GM18907 (cell line): ENCODE data around the gene MBOAT7.
"Not testable (repeated sequence)": the region's sequence is repeated elsewhere in the genome, so short reads cannot be mapped to it uniquely, and the experiment has no call there.

Source experiments
- ATAC-seq: cut with Tn5 transposase; IDR thresholded peaks from one replicate; pipeline ENCODE4 v1.9.1; 2021; ENCODE audit warnings: mild to moderate bottlenecking, moderate library complexity; ENCODE audit not compliant: unreplicated experiment

The MBOAT7 gene

DNA sequence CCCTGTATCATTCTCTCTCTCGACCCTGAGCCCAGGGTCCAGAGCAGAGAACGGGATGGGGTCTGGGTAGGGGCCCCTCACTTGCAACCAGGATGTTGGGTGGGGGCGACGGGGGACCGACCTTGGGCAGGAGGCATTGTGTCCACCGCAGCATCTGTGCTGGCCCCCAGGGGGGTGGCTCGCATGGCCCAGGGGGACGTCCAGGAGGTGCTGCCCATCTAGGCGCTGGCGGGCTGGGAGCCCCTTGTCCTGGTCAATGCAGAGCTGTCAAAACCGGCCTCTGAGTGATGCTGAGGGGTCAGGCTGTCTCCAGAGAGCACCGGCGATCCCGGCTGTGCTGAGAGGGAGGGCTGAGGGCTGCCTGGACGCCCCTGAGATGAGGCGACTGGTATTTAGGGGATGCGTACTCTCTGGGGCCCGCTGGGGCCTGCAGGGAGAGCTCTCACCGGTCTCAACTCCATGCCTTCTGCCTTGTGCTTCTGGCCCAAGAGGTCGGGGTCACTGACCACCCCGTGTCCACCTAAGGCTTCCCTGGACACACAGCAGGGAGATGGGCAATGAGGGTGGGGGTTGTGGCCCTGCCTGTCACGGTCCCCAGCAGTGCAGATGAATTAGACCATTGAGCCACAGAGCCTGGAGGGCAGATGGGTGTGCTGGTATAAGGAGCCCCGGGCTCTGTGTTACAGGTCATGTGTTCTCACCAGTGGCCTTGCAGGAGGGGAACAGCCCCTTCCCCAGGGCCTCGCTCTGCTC lies 19.9 kb upstream of the MBOAT7 start:
- ATAC-seq, result no peak

DNA sequence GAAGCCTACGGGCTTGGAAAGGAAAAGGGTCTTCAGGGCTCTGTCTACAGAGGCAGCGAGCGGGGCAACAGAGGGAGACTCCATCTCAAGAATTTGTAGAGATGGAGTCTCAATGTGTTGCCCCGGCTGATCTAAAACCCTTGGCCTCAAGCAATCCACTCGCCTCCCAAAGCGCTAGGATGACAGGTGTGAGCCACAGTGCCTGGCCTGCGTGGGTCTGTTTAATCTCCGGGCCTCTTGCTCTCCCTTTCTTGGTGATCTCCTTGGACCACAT lies 19.3 kb upstream of the MBOAT7 start:
- no peak for ATAC-seq

DNA sequence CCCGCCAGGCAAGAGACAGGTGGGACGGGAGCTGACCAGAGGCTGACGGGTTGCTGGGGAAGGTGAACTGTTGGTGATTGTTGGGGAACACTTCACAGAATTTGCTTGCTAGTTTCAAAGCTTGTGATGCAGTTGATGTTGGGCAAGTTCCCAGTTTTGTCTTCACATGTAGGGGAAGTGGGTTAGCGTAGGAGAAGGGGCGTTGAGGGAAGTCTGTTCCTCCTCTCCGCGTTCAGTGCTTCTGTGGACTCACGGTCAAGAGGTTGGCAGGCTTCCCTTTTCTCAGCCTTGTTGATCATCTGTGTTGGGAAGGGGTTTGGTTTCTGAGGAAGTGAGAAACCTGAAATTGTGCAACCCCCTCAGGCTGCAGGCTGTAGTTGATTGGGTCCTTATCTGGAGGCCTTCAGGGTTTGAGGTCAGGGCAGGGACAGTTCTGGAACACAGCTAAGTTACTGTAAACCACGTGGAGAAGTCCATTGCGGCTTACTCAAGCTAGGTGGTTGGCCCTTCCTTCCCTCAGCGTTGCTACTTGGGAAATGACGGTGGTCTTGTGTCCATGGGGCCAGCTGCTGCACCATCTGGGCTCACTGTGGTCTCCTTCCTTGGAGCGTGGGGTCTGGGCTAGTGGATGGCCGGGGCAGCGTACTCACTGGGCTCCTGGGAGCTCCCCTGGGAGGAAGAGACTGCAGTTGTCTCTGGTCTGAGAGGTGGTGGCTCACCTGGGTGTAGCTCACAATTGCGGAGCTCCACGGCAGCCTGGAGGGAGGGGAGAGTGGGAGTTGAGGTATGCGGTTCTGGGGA lies 18.8 kb upstream of the MBOAT7 start:
- peak; percentile 39 for ATAC-seq

DNA sequence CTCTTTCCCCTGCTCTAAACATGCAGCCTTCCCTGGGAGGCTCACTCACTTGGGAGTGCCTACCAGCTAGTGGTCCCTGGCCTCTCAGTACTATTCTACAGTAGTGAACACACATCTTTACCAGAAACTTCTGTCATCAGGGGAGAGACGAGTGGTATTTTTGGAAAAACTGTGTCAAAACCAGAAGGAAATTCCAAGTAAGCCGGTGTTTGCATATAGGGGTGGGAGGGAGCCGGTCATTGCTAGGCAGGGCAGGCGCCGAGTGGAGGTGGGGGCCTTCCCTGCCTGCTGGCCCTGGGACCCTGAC lies 18.2 kb upstream of the MBOAT7 start:
- ATAC-seq, result no peak

DNA sequence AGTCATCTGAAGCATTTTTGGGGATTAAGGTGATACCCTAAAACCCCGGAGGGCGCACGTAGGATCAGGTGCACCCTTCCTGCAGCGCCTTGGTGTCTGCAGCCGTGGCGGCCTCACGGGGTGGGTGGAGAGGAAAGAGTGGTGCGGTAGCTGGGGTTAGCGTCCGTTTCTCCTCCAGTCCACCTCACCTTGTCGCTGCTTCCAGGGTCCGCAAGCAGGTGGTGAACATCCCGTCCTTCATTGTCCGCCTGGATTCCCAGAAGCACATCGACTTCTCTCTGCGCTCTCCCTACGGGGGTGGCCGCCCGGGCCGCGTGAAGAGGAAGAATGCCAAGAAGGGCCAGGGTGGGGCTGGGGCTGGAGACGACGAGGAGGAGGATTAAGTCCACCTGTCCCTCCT lies 17.8 kb upstream of the MBOAT7 start:
- ATAC-seq, result not testable (repeated sequence)

DNA sequence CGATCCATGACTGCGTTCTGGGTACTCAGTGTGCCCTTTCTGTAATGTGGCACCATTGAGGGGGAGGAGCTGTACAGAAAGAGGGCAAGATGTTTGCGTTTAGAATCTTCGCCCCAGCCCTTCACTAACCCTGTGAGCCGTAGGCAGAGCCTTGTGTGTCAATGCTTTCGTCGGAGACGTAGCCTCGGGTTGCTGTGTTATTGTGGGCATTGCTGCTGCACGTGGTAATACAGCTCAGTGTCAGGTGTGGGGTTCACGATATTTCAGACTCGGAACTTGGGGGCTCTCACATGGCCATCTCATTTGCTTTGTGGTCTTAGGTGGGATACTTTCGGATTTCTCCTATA lies 17.4 kb upstream of the MBOAT7 start:
- no peak for ATAC-seq

DNA sequence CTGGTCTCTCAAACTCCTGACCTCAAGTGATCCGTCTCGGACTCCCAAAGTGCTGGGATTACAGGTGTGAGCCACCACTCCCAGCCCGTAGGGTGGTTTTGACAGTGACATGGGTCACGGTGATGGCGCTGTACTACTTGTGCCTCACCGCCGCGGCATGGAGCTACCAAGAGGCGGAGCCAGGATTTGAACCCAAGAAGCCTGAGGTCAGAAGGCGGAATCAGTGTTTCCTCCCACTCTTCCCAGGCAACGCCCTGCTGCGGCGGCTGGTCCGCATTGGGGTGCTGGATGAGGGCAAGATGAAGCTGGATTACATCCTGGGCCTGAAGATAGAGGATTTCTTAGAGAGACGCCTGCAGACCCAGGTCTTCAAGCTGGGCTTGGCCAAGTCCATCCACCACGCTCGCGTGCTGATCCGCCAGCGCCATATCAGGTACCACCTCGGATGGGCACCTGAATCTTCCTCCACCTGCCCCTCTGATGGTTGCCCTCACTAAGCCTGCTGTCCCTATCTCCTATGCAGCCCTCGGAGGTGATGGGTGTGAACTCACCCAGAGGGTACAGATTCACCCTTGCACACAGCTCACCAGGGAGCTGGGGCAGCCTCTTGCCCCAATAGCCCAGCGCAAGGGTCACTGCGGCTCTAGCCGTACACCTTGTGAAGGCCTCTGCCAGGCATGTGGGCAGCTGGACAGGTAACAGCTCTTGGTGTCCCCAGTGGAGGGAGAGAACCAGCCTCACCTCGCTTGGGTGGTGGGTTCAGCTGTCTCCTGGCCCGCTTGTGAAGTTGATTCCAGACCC lies 16.9 kb upstream of the MBOAT7 start:
- ATAC-seq, result no peak

DNA sequence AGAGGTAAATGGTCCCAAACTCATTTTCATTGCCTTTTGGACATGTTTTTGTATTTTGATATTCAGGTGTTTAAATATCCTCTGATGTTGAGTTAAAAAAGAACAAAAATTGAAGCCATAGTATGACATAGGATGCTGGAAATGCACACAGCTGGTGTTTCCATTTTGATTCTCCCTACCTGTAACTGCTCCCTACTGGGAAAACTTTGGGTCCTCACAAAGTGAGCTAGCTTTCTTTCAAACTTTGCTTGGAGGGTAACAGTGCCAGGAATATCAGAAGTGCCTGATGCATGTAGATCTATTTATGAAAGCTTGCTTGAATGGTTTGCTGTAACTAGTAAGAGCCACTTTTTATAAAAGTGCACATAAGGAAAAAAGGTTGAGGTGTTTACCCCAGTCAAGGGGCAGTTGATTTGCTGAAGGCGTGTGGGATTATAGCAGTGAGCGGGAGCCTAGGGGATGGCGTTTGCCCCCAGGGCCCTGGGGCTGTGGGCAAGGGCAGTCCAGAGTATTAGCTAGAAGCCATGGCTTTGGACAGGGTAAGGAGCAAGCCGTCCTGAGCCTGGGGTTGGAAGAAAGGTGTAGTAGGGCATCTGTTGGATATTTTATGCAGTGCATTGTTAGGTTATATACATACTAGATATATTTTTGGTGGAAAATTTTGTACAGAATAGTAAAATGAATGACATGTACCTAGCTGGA lies 15.5 kb upstream of the MBOAT7 start:
- no peak for ATAC-seq

DNA sequence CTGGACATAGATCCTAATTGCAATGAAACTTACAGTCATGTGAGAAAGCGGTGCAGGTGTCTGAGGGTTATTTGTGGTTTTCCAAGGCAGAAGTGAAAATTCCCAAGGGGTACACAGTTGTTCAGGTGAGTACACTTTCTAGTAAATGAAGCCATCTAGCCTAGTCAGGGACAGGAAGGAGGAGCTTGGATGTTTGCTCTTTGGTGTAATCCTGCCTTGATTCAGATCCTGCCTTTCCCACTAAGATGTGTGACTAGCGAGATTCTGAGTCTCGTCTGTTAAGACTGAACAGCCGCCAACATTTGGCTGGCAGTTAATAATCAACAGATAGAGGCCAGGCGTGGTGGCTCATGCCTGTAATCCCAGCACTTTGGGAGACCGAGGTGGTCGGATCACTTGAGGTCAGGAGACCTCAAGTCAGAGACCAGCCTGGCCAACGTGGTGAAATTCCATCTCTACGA lies 13.8 kb upstream of the MBOAT7 start:
- no peak for ATAC-seq

DNA sequence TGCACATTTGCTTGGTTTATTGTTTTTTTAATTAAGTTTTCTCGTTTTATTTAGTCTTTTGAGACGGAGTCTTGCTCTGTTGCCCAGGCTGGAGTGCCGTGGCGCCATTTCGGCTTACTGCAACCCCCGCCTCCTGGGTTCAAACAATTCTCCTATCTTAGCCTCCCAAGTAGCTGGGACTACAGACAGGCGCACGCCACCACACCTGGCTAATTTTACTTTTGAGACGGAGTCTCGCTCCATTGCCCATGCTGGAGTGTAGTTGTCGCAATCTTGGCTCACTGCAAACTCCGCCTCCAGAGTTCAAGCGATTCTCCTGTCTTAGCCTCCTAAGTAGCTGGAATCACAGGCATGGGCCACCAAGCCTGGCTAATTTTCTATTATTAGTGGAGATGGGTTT lies 12.6 kb upstream of the MBOAT7 start:
- no peak for ATAC-seq

DNA sequence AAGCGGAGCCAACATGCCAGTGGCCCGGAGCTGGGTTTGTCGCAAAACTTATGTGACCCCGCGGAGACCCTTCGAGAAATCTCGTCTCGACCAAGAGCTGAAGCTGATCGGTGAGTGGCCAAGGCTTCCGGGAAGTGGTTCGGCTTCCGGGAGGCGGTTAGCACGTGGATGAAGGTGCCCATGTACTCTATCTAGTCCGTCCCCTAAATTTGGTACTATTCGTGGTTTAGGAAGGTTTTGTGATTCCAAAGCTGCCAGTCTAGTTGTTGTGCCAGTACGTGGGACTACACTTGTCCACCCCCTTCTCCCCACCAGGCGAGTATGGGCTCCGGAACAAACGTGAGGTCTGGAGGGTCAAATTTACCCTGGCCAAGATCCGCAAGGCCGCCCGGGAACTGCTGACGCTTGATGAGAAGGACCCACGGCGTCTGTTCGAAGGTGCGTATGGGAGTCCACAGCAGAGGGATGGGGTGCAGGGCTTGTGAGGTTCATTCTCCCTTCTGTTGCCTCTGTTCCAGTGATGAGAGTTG lies 11.9 kb upstream of the MBOAT7 start:
- no peak for ATAC-seq

DNA sequence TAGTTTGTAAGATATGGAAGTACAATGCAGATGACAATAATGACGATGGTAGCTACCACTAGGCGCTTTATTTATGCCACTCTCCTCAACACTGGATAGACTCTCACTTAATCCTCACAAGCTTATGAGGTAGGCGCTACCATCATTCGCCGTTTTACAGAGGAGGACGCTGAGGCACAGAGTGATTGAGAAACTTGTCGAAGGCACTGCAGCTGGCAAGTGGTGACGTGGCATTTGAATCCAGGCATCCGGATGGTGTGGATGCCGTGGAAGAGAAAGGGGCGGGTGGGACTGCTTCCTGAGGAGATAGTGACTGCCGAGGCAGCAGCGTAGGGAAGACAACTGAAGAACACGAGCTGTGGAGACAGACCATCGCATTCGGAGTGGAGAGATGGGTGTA lies 10.0 kb upstream of the MBOAT7 start:
- no peak for ATAC-seq

DNA sequence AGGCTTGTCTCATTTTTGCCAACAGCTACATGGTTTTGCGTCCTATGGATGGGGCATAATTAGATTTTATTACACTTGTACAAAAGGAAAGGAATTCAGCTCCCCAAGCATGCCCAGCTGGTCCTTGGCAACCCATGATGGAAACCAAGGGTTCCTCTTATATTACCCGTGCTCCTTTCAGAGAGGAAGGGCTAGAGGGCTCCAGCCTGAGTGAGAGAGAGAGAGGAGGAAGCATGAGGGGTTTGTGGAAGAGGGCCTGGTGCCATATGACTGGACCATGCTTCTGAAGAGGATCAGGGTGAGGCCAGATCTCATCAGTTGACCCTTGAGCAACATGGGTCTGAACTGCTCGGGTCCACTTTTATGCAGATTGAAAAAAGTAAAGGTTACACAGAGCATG lies 7.7 kb upstream of the MBOAT7 start:
- ATAC-seq, result no peak

DNA sequence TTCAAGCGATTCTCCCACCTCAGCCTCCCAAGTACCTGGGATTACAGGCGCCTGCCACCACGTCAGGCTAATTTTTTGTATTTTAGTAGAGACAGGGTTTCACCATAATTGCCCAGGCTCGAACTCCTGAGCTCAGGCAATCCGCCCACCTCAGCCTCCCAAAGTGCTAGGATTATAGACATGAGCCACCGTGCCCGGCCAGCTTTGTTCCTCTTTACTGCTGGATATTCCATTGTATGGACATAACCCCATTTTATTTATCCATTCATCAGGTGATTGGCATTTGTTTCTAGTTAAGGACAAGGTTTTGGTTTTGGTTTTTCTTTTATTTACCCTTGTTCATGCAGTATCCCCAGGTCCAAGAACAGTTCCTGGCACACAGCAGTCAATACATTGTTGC lies 7.2 kb upstream of the MBOAT7 start:
- no peak for ATAC-seq

DNA sequence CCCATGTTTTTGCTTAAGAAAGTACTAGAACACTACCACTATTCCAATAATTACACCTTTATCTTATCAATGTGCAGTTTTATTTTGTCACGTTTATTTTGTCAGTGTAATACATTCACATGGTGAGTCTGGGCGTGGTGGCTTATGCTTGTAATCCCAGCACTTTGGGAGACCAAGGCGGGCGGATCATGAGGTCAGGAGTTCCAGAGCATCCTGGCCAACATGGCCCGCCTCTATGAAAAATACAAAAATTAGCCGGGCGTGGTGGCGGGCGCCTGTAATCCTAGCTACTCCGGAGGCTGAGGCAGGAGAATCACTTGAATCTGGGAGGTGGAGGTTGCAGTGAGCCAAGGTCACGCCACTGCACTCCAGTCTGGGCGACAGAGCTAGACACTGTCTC lies 5.1 kb upstream of the MBOAT7 start:
- not testable (repeated sequence) for ATAC-seq

DNA sequence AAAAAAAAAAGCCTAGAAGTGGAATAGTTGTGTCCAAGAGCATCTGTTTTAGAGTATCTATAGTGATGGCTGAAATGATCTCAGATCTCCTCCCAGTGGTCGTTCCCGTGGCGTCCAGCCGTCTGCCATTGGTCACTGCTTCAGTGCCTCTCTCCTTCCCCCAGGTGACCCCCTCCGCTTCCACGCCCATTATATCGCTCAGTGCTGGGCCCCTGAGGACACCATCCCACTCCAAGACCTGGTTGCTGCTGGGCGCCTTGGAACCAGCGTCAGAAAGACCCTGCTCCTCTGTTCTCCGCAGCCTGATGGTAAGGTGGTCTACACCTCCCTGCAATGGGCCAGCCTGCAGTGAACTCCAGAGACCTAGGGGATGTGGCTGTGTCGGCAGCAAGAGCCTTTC lies 3.6 kb upstream of the MBOAT7 start:
- no peak for ATAC-seq

DNA sequence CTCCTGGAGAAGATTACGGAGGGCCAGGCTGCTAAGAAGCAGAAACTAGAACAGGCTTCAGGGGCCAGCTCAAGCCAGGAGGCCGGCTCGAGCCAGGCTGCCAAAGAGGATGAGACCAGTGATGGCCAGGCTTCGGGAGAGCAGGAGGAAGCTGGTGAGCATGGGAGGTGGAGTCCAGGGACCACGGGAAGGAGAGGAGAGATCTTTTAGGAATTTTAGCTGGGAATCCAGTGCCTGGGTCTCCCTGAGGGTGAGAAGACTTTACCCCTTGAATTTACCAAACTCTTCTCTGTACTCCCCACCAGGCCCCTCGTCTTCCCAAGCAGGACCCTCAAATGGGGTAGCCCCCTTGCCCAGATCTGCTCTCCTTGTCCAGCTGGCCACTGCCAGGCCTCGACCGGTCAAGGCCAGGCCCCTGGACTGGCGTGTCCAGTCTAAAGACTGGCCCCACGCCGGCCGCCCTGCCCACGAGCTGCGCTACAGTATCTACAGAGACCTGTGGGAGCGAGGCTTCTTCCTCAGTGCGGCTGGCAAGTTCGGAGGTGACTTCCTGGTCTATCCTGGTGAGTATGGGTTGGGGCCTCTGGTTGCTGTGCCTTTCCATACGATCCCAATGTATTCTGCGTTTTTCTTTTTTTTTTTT lies 2.6 kb upstream of the MBOAT7 start:
- ATAC-seq, result no peak

DNA sequence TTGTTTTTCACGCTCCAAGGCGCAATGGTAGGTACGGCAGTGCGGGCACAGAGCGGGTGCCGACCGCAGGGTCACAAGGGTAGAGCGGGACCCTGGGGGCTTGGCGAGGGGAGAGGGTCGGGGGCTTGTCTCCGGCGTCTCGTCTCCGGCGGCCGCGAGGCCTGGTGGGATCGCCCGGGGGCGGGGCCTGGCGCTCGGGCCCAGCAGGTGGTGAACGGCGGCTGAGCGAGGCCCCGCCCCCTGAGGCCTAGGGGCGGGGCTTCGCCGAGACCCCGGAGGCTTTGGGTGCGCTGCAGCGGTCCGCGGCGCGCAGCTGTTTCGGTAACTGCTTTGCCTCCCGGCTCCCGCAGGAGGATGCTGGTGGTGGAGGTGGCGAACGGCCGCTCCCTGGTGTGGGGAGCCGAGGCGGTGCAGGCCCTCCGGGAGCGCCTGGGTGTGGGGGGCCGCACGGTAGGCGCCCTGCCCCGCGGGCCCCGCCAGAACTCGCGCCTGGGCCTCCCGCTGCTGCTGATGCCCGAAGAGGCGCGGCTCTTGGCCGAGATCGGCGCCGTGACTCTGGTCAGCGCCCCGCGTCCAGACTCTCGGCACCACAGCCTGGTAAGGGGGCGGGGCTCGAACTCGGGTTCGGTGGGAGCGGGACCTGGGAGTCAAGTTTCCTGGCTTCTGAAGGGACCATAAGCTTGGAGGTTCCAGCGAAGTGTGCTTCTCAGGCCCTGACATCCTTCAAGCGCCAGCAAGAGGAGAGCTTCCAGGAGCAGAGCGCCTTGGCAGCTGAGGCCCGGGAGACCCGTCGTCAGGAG lies 1.8 kb upstream of the MBOAT7 start, which contains the start of gene TSEN34:
TSEN34 (plus strand) TSS at position 298 of the 800 bp plus-strand sequence; CDS start at position 355, 57 bp downstream.
- peak; percentile 33 for ATAC-seq

DNA sequence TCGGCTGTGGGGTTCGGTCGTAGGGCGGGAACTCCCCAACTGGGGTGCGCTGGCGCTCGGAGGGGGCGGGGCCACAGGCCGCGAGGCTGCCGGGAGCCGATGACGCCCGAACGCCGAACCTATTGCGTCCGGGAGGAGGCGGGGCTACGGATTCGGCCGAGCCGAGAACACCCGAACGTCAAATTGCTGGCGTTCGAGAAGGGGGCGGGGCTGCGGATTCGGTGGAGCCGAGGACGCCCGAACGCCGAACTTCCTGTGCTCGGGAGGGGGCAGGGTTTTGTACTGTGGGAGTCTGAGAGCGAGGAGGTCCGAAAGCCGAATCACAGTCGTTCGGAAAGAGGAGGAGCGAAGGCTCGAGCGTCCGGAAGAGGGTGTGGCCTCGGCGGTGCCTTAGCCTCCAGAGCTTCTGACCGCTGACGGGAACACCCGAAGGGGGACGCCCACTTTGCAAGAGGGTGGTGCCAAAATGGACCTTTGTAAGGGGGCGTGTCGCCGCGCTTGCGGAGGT lies 1.2 kb upstream of the MBOAT7 start:
- peak; percentile 55 for ATAC-seq
